Chondrocyte (in vitro differentiated cells): ENCODE data around the gene GSAP. TPM values are rescaled to one million over a fixed set of nuclear protein-coding genes. Genes with fewer than 3 reads are reported as not detected.
A peak's percentile ranks its signal among the peaks of the same experiment; 100 is the strongest.
"Not testable (repeated sequence)": the region's sequence is repeated elsewhere in the genome, so short reads cannot be mapped to it uniquely, and the experiment has no call there.

Experiments used
- DNase-seq: peaks from one replicate; pipeline ENCODE4 v3.0.0; 2021; ENCODE audit warnings: mixed read lengths, low spot score
- H3K27ac Mint-ChIP-seq: one replicate; pipeline ENCODE4 v1.8.0; 2021; ENCODE audit warnings: mild to moderate bottlenecking, moderate library complexity, mixed read lengths; ENCODE audit not compliant: unreplicated experiment
- H3K27me3 Mint-ChIP-seq: 2 replicates; pipeline ENCODE4 v1.8.0; 2021; ENCODE audit warnings: low read depth, mixed read lengths
- H3K36me3 Mint-ChIP-seq: 2 replicates; pipeline ENCODE4 v1.8.0; 2021; ENCODE audit warnings: low read depth, mixed read lengths
- H3K4me1 Mint-ChIP-seq: 2 replicates; pipeline ENCODE4 v1.8.0; 2021; ENCODE audit warnings: low read depth, mild to moderate bottlenecking, mixed read lengths
- H3K4me3 Mint-ChIP-seq: one replicate; pipeline ENCODE4 v1.8.0; 2021; ENCODE audit warnings: mild to moderate bottlenecking, moderate library complexity, mixed read lengths; ENCODE audit not compliant: unreplicated experiment
- H3K9me3 Mint-ChIP-seq: 2 replicates; pipeline ENCODE4 v1.8.0; 2021; ENCODE audit warnings: low read depth, mixed read lengths
- CTCF ChIP-seq: fragments of 200-600 bp; sonication (generic); IDR thresholded peaks from 2 replicates; pipeline ENCODE4 v1.5.0; 2021; ENCODE audit warnings: antibody characterized with exemption, mild to moderate bottlenecking, moderate library complexity
- total RNA-seq: library from RNA; stranded (reverse); gene quantifications from 3 replicates; pipeline ENCODE4 v1.2.1, GENCODE V29; 2021

The GSAP gene
- total RNA-seq, 1 donor from 2014 or later = 1.9 TPM

GRCh38 chr7:77352665-77353406 lies 63.3 kb downstream of the GSAP start:
- Mint-ChIP-seq H3K4me3 (no peak overlapping the region), H3K27me3 (no peaks in the 10 kb centered on the region), H3K27ac (no peak overlapping the region), H3K4me1 (peaks cover 38% of the 10 kb centered on the region), H3K36me3 (no peaks in the 10 kb centered on the region), H3K9me3 (no peaks in the 10 kb centered on the region)
- no peak for DNase-seq
- no peak for TF ChIP-seq CTCF

GRCh38 chr7:77351539-77352004 lies 64.6 kb downstream of the GSAP start:
- no peaks in the 10 kb centered on the region for H3K9me3 Mint-ChIP-seq
- TF ChIP-seq CTCF = no peak
- H3K27ac Mint-ChIP-seq = no peak overlapping the region
- H3K27me3 Mint-ChIP-seq = no peaks in the 10 kb centered on the region
- H3K4me3 Mint-ChIP-seq = no peak overlapping the region
- no peaks in the 10 kb centered on the region for H3K36me3 Mint-ChIP-seq
- no peak for DNase-seq
- H3K4me1 Mint-ChIP-seq = peaks cover 38% of the 10 kb centered on the region

- Mint-ChIP-seq H3K4me1 (peaks cover 37% of the 10 kb centered on the region), H3K27ac (peak overlapping the region; percentile 42), H3K27me3 (no peaks in the 10 kb centered on the region), H3K4me3 (no peak overlapping the region), H3K9me3 (no peaks in the 10 kb centered on the region), H3K36me3 (no peaks in the 10 kb centered on the region)
- TF ChIP-seq CTCF = no peak
- DNase-seq = no peak
These were observed 67.0 kb downstream of the GSAP start for GRCh38 chr7:77349141-77349540.

- Mint-ChIP-seq H3K27ac (peak overlapping the region; percentile 78), H3K27me3 (no peaks in the 10 kb centered on the region), H3K4me1 (peaks cover 30% of the 10 kb centered on the region), H3K4me3 (no peak overlapping the region), H3K36me3 (no peaks in the 10 kb centered on the region), H3K9me3 (no peaks in the 10 kb centered on the region)
- peak; percentile 52 for TF ChIP-seq CTCF
- DNase-seq = no peak
These were observed 67.8 kb downstream of the GSAP start for GRCh38 chr7:77348371-77348813.

- DNase-seq = no peak
- Mint-ChIP-seq H3K4me1 (peaks cover 18% of the 10 kb centered on the region), H3K27me3 (no peaks in the 10 kb centered on the region), H3K36me3 (no peaks in the 10 kb centered on the region), H3K4me3 (no peak overlapping the region), H3K27ac (no peak overlapping the region), H3K9me3 (no peaks in the 10 kb centered on the region)
- no peak for TF ChIP-seq CTCF
These were observed 69.7 kb downstream of the GSAP start for GRCh38 chr7:77346441-77346840.

- not testable (repeated sequence) for H3K36me3 Mint-ChIP-seq, H3K4me3 Mint-ChIP-seq, H3K27ac Mint-ChIP-seq, H3K9me3 Mint-ChIP-seq, DNase-seq, H3K27me3 Mint-ChIP-seq
- peaks cover 18% of the 10 kb centered on the region for H3K4me1 Mint-ChIP-seq
These were observed 70.7 kb downstream of the GSAP start for GRCh38 chr7:77345426-77345825.
